ENCODE measurements around the gene RSRC2. TPM values are rescaled to one million over a fixed set of nuclear protein-coding genes. Genes with fewer than 3 reads are reported as not detected.
"Not testable (repeated sequence)": the region's sequence is repeated elsewhere in the genome, so short reads cannot be mapped to it uniquely, and the experiment has no call there.

RSRC2 gene
- total RNA-seq, 4 donors from 2014 or later: 44.2 to 97.9 (median 50.7) TPM

DNA sequence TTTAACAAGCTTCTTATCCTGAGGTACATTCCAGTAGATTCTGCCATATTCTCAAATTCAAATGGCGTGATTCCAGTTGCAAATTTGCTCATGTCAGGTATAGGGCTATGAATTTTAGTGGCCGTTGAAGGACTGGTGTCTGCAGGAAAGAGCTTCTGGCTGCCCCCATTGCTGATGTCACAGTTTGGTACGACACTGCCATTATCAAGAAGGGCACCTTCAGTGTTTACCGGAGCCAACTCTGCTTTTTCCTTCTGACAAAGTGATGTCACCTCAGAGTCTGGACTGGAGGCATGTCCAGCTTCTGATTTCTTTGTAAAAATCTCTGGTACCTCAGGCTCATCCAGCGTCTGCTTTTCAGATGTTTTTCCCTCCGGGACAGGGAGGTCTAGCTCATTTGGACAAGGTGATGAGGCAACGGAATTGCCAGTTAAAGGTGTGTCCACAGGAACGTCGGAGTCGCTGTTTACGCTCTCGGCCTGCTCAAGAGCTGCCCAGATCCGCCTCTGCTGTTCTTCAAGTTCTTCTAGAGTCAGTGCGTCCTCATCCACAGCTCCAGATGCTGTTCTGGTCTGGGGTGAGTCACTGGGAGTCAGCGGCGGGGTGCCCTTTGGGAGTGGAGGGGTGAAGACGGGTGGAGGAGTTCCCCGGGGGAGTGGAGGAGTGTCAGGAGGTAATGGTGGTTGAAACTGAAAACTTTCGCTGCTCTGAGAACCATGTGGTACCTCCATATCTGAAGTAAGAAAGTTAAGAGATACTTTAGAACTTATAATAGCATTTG lies 53.0 kb downstream of the RSRC2 start:
- H3K4me3 ChIP-seq (ENCODE audit: low read depth, poor library complexity, severe bottlenecking): no peak overlapping the region
- 64 to 76% methylated on average over 19 of the region's 19 CpGs for WGBS, 2 donors
- intact Hi-C loops (cut with DNase I; ENCODE audit: low total_unique reads): loop anchor here (10.0 kb wide), 1 partner anchor 79 kb away; no protein-coding TSS in a partner anchor
- DNase-seq (ENCODE audit: low spot score in 2 of 2): peak in 1 of 2 donors; percentile 39
- TF ChIP-seq, protein P1, sequence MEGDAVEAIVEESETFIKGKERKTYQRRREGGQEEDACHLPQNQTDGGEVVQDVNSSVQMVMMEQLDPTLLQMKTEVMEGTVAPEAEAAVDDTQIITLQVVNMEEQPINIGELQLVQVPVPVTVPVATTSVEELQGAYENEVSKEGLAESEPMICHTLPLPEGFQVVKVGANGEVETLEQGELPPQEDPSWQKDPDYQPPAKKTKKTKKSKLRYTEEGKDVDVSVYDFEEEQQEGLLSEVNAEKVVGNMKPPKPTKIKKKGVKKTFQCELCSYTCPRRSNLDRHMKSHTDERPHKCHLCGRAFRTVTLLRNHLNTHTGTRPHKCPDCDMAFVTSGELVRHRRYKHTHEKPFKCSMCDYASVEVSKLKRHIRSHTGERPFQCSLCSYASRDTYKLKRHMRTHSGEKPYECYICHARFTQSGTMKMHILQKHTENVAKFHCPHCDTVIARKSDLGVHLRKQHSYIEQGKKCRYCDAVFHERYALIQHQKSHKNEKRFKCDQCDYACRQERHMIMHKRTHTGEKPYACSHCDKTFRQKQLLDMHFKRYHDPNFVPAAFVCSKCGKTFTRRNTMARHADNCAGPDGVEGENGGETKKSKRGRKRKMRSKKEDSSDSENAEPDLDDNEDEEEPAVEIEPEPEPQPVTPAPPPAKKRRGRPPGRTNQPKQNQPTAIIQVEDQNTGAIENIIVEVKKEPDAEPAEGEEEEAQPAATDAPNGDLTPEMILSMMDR (IDR thresholded peaks at IDR 0.05): no peak
- TF ChIP-seq POLR2A (IDR thresholded peaks at IDR 0.05): no peak

DNA sequence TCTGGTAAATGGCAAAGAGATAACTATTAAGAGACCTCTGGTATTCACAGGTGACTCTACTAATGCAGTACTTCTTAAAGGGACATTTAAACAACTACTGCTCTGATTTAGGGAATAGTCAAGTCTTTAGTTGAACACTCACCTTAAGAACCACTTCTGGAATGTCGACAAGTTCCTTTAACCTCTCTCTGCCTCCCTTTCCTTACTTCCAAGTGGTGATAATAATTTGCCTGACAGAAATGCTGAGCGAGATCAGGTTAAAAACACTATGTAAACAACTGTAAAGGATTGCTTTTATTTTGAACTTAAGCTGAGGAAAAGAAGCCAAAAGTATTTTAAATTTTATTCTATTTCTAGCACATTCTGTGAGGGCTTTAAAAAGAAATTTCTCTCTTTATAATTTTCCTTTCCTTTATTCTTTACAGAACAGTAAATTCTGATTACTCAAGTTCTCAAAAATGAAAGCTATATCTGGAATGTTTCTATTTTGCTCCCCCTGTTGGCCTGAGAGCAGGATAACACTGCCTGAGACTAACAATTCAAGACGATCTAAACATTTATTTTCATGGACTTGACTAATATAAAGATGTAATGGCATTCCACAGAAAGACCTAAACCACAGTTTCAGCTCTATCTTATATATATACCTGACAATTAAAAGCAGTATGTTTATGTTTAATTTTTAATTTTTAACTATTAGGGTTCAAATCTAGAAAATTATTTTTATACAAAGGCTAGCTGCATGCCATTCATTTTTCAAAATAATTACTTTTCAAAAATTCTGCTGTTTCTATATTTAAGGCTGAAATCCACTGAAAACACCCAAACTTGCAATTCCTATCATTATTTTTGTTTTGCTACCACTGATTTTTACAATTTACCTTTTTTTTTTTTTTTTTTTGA lies 55.2 kb downstream of the RSRC2 start:
- TF ChIP-seq, protein P1 (IDR thresholded peaks at IDR 0.05): peak in 1 of 3 donors; percentile 12
- TF ChIP-seq POLR2A (IDR thresholded peaks at IDR 0.05): no peak
- DNase-seq (ENCODE audit: low spot score in 2 of 2): no peak

DNA sequence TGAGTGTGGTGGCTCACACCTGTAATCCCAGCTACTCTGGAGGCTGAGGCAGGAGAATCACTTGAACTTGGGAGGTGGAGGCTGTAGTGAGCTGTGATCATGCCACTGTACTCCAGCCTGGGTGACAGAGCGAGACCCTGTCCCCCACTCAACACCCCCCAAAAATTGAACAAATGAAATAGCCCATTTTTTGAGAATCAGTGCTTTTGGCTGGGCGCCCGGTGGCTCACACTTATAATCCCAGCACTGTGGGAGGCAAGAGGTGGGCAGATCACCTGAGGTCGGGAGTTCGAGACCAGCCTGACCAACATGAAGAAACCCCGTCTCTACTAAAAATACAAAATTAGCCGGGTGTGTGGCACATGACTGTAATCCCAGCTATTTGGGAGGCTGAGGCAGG lies 56.2 kb downstream of the RSRC2 start:
- 94 to 97% methylated on average over 7 of the region's 7 CpGs for WGBS, 2 donors
- intact Hi-C loops (cut with DNase I; ENCODE audit: low total_unique reads): loop anchor here (10.0 kb wide), 1 partner anchor 76 kb away; no protein-coding TSS in a partner anchor
- peak; percentile 14 to 83 for DNase-seq (ENCODE audit: low spot score in 2 of 2)
- H3K4me3 ChIP-seq (ENCODE audit: low read depth, poor library complexity, severe bottlenecking): not testable (repeated sequence)

More for the DNA sequence above, 55.2 kb downstream of the RSRC2 start:
- 30 to 36% methylated on average over 3 of the region's 3 CpGs for WGBS, 2 donors
- intact Hi-C loops (cut with DNase I; ENCODE audit: low total_unique reads): loop anchor here (10.0 kb wide), 1 partner anchor 77 kb away; no protein-coding TSS in a partner anchor
- no peak overlapping the region for H3K4me3 ChIP-seq (ENCODE audit: low read depth, poor library complexity, severe bottlenecking)

DNA sequence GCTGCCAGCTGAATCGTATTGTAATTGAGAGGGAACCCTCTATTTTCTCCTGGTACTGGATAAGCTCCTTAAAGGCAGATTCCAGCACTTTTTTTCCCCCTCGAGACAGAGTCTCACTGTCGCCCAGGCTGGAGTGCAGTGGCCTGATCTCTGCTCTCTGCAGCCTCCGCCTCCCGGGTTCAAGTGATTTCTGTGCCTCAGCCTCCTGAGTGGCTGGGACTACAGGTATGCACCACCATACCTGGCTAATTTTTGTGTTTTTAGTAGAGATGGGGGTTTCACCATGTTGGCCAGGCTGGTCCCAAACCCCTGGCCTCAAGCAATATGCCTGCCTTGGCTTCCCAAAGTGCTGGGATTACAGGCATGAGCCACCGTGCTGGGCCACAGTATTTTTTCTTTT lies 56.9 kb downstream of the RSRC2 start:
- DNase-seq (ENCODE audit: low spot score in 2 of 2): peak; percentile 6 to 39
- 76 to 81% methylated on average over 6 of the region's 6 CpGs for WGBS, 2 donors
- not testable (repeated sequence) for H3K4me3 ChIP-seq (ENCODE audit: low read depth, poor library complexity, severe bottlenecking)
- intact Hi-C loops (cut with DNase I; ENCODE audit: low total_unique reads): loop anchor here (10.0 kb wide), 1 partner anchor 75 kb away; no protein-coding TSS in a partner anchor

DNA sequence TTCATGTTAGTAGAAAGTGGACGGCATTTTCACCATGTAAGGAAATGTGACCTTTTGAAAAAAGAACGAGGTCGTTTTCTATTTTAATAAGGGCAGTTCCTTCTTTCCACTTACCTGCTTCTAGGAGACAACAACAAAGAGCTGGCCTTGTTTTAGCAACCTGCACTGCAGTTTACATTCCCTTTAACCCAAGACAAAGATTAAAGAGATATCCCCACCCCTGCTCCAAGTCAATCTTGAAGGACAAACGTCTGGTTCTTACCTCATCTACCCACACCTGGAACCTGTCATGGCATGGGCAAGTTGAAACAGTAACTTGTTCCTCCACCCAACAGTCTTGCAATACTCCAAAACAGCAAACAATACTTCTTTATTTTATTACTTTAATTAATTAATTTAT lies 58.8 kb downstream of the RSRC2 start:
- no peak overlapping the region for H3K4me3 ChIP-seq (ENCODE audit: low read depth, poor library complexity, severe bottlenecking)
- DNase-seq (ENCODE audit: low spot score in 2 of 2): peak in 1 of 2 donors; percentile 53
- TF ChIP-seq, protein P1 (IDR thresholded peaks at IDR 0.05): no peak
- TF ChIP-seq POLR2A (IDR thresholded peaks at IDR 0.05): no peak
- intact Hi-C loops (cut with DNase I; ENCODE audit: low total_unique reads): no loop called here
- 42 to 48% methylated on average over 4 of the region's 4 CpGs for WGBS, 2 donors

DNA sequence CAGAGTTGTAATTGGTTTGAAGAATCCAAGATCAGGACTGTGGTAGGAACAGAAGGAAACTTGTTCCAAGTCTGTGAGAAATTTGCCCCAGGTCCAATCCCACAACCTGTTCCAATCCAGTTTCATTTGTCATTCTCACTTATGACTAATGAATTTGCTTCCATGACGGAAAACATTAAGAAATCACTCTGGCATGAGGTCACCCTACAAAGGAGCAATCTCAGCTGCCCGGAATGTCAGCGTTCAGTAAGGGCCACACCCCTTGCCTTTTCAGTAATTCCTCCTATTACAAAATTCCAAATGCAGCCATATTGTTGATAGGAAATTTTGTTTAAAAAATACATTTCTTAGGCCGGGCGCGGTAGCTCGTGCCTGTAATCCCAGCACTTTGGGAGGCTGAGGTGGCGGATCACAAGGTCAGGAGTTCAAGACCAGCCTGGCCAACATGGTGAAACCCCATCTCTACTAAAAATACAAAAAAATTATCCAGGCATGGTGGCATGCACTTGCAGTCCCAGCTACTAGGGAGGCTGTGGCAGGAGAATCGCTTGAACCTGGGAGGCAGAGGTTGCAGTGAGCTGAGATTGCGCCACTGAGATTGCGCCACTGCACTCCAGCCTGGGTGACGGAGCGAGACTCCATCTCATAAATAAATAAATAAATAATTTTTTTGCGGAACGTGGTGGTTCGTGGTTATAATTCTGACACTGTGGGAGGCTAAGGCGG lies 62.3 kb downstream of the RSRC2 start:
- WGBS, 2 donors: 69 to 71% methylated on average over 17 of the region's 17 CpGs
- H3K4me3 ChIP-seq (ENCODE audit: low read depth, poor library complexity, severe bottlenecking); intact Hi-C loops (cut with DNase I; ENCODE audit: low total_unique reads): not testable (repeated sequence)
- peak; percentile 83 to 86 for DNase-seq (ENCODE audit: low spot score in 2 of 2)
